Activated T-helper 2 cell treated with anti-CD3 and anti-CD28 coated beads, Interferon-gamma antibody, Interleukin-2, Interleukin-4, amounts not matched to agents 10 μg/mL and 5 μg/mL and 100 μg/mL, durations not matched to agents 14 hours and 24 hours and 36 hours (primary cell): ENCODE results near the gene ARHGEF7. TPM values are rescaled to one million over a fixed set of nuclear protein-coding genes. Genes with fewer than 3 reads are reported as not detected.

ENCODE experiments used
- DNase-seq: peaks from one replicate; pipeline ENCODE4 v3.0.0; 2021; ENCODE audit warnings: low spot score
- H3K27ac Mint-ChIP-seq: one replicate; pipeline ENCODE4 v1.8.0; 2021; ENCODE audit warnings: mixed read lengths
- H3K27me3 Mint-ChIP-seq: one replicate; pipeline ENCODE4 v1.8.0; 2021; ENCODE audit warnings: low read depth, mixed read lengths
- H3K36me3 Mint-ChIP-seq: one replicate; pipeline ENCODE4 v1.8.0; 2021; ENCODE audit warnings: low read depth, mixed read lengths
- H3K4me1 Mint-ChIP-seq: one replicate; pipeline ENCODE4 v1.8.0; 2021; ENCODE audit warnings: low read depth, mixed read lengths
- H3K4me3 Mint-ChIP-seq: one replicate; pipeline ENCODE4 v1.8.0; 2021; ENCODE audit warnings: low read depth, mild to moderate bottlenecking, moderate library complexity, mixed read lengths
- H3K9me3 Mint-ChIP-seq: one replicate; pipeline ENCODE4 v1.8.0; 2021; ENCODE audit warnings: mixed read lengths
- intact Hi-C: fragments of 100-400 bp; cut with micrococcal nuclease; formaldehyde crosslinking; loops from one replicate; pipeline ENCODE4 v1.15.1; 2023
- total RNA-seq: library from RNA; stranded (reverse); gene quantifications from 2 replicates; pipeline ENCODE4 v1.2.3, GENCODE V29; 2022

ARHGEF7 gene
- total RNA-seq, 1 donor from 2014 or later, result 76.0 TPM

GRCh38 chr13:111116856-111117255 lies 1.7 kb downstream of the ARHGEF7 start:
- Mint-ChIP-seq H3K4me1 (peaks cover 13% of the 10 kb centered on the region), H3K4me3 (no peak overlapping the region), H3K27me3 (peaks cover 72% of the 10 kb centered on the region), H3K9me3 (no peaks in the 10 kb centered on the region), H3K36me3 (no peaks in the 10 kb centered on the region), H3K27ac (no peak overlapping the region)
- intact Hi-C loops, result no loop called here
- DNase-seq, result no peak

DNA sequence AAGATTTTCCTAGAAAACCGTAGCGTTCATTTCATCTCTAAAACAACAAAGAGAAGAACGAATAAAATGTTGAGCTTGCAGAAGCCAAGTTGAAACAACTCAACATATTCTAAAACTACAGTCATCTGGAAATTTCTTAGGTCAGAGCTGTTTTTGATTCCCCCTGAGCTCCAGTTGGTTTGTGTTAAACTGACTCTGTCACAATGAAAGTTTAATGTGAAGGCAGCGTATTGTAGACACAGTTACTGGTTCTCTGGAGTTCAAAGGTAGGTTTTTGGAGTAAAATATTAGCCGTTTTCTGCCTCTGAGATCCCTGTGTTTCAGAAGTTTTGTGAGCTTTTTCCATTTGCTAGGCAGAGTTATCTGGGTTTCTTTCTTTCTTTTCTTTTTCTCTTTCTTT lies 2.2 kb downstream of the ARHGEF7 start:
- DNase-seq, result no peak
- Mint-ChIP-seq H3K9me3 (no peaks in the 10 kb centered on the region), H3K4me3 (no peak overlapping the region), H3K27me3 (peaks cover 68% of the 10 kb centered on the region), H3K36me3 (no peaks in the 10 kb centered on the region), H3K27ac (no peak overlapping the region), H3K4me1 (peaks cover 13% of the 10 kb centered on the region)
- intact Hi-C loops, result no loop called here

GRCh38 chr13:111117961-111118360 lies 2.9 kb downstream of the ARHGEF7 start:
- intact Hi-C loops, result no loop called here
- peaks cover 61% of the 10 kb centered on the region for H3K27me3 Mint-ChIP-seq
- H3K27ac Mint-ChIP-seq, result no peak overlapping the region
- H3K4me3 Mint-ChIP-seq, result no peak overlapping the region
- peaks cover 13% of the 10 kb centered on the region for H3K4me1 Mint-ChIP-seq
- no peaks in the 10 kb centered on the region for H3K36me3 Mint-ChIP-seq
- DNase-seq, result no peak
- H3K9me3 Mint-ChIP-seq, result no peaks in the 10 kb centered on the region

DNA sequence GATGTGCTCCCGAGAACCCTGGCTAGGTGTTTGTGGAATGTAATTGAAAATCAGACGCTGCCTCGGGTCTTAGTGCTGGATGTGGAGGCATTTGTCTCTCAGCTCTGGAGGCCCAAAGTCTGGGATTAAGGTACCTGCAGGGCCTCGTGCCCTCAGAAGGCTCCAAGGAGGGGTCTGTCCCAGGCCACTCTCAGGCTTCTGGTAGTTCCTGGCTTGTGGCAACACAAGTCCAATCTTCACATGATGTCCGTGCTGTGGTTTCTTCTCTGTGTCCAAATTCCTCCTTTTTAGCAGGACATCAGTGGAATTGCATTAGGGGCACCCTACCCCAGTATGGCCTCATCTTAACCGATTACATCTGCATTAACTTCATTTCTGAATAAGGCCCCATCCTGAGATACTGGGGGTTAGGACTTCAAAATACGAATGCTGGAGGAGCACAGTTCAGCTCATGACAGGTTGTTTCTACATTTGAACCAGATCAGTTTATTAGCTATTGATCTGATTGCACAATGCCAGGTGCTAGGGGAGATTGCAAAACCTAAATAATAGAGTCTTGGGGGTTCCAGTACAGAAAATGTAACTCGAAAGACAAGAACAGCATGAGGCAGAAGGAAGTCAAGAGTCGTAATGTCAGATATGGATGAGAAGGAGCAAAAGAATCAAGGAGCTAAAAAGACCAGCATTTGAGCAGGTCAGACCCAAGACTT lies 3.9 kb downstream of the ARHGEF7 start:
- Mint-ChIP-seq H3K4me3 (no peak overlapping the region), H3K27me3 (peaks cover 50% of the 10 kb centered on the region), H3K4me1 (peaks cover 10% of the 10 kb centered on the region), H3K27ac (no peak overlapping the region), H3K36me3 (no peaks in the 10 kb centered on the region), H3K9me3 (no peaks in the 10 kb centered on the region)
- no peak for DNase-seq
- intact Hi-C loops, result no loop called here

- H3K27me3 Mint-ChIP-seq, result peaks cover 43% of the 10 kb centered on the region
- H3K4me3 Mint-ChIP-seq, result no peak overlapping the region
- H3K27ac Mint-ChIP-seq, result no peak overlapping the region
- DNase-seq, result no peak
- peaks cover 3% of the 10 kb centered on the region for H3K4me1 Mint-ChIP-seq
- H3K9me3 Mint-ChIP-seq, result no peaks in the 10 kb centered on the region
- no peaks in the 10 kb centered on the region for H3K36me3 Mint-ChIP-seq
- intact Hi-C loops, result no loop called here
These were observed 4.9 kb downstream of the ARHGEF7 start for GRCh38 chr13:111119966-111120365.

- Mint-ChIP-seq H3K4me1 (peaks cover 3% of the 10 kb centered on the region), H3K9me3 (no peaks in the 10 kb centered on the region), H3K4me3 (no peak overlapping the region), H3K27ac (no peak overlapping the region), H3K36me3 (no peaks in the 10 kb centered on the region), H3K27me3 (peaks cover 44% of the 10 kb centered on the region)
- DNase-seq, result no peak
- intact Hi-C loops, result no loop called here
These were observed 5.3 kb downstream of the ARHGEF7 start for GRCh38 chr13:111120422-111120821.

GRCh38 chr13:111120913-111121312 lies 5.8 kb downstream of the ARHGEF7 start:
- intact Hi-C loops, result no loop called here
- no peak for DNase-seq
- no peaks in the 10 kb centered on the region for H3K9me3 Mint-ChIP-seq
- no peak overlapping the region for H3K27ac Mint-ChIP-seq
- no peak overlapping the region for H3K4me3 Mint-ChIP-seq
- peaks cover 3% of the 10 kb centered on the region for H3K4me1 Mint-ChIP-seq
- H3K36me3 Mint-ChIP-seq, result no peaks in the 10 kb centered on the region
- H3K27me3 Mint-ChIP-seq, result peaks cover 48% of the 10 kb centered on the region

- H3K27me3 Mint-ChIP-seq, result peaks cover 45% of the 10 kb centered on the region
- no peak overlapping the region for H3K27ac Mint-ChIP-seq
- H3K36me3 Mint-ChIP-seq, result no peaks in the 10 kb centered on the region
- H3K4me1 Mint-ChIP-seq, result no peaks in the 10 kb centered on the region
- no peak for DNase-seq
- intact Hi-C loops, result no loop called here
- no peaks in the 10 kb centered on the region for H3K9me3 Mint-ChIP-seq
- no peak overlapping the region for H3K4me3 Mint-ChIP-seq
These were observed 6.4 kb downstream of the ARHGEF7 start for GRCh38 chr13:111121506-111121905.

- H3K27ac Mint-ChIP-seq, result no peak overlapping the region
- H3K4me1 Mint-ChIP-seq, result no peaks in the 10 kb centered on the region
- H3K36me3 Mint-ChIP-seq, result no peaks in the 10 kb centered on the region
- no peaks in the 10 kb centered on the region for H3K9me3 Mint-ChIP-seq
- DNase-seq, result no peak
- intact Hi-C loops, result no loop called here
- H3K27me3 Mint-ChIP-seq, result peaks cover 45% of the 10 kb centered on the region
- no peak overlapping the region for H3K4me3 Mint-ChIP-seq
These were observed 6.9 kb downstream of the ARHGEF7 start for GRCh38 chr13:111122056-111122455.

DNA sequence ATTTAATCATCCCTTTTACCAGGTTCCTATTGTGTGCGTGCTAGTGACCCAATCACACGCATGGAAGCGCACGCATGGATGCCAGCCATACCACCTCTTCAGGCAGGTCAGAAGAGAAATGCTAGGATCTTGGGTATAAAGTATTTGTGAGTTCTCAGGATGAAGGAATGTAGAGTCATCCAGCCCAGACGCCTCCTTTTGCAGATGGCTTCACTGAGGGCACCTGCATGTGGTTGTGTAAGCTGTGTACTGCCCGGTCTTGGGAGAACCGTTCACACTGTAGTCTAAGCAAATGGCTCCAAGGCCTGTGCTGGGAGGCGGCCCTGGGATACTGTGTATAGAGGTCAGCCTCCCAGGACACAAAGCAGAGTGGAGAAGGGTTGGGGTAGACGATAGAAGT lies 7.5 kb downstream of the ARHGEF7 start:
- Mint-ChIP-seq H3K9me3 (no peaks in the 10 kb centered on the region), H3K27ac (no peak overlapping the region), H3K27me3 (peaks cover 39% of the 10 kb centered on the region), H3K4me3 (no peak overlapping the region), H3K36me3 (no peaks in the 10 kb centered on the region), H3K4me1 (no peaks in the 10 kb centered on the region)
- intact Hi-C loops, result no loop called here
- no peak for DNase-seq

- DNase-seq, result no peak
- Mint-ChIP-seq H3K9me3 (no peaks in the 10 kb centered on the region), H3K4me3 (no peak overlapping the region), H3K27me3 (peaks cover 36% of the 10 kb centered on the region), H3K36me3 (no peaks in the 10 kb centered on the region), H3K27ac (no peak overlapping the region), H3K4me1 (no peaks in the 10 kb centered on the region)
- intact Hi-C loops, result no loop called here
These were observed 8.1 kb downstream of the ARHGEF7 start for GRCh38 chr13:111123221-111123620.

DNA sequence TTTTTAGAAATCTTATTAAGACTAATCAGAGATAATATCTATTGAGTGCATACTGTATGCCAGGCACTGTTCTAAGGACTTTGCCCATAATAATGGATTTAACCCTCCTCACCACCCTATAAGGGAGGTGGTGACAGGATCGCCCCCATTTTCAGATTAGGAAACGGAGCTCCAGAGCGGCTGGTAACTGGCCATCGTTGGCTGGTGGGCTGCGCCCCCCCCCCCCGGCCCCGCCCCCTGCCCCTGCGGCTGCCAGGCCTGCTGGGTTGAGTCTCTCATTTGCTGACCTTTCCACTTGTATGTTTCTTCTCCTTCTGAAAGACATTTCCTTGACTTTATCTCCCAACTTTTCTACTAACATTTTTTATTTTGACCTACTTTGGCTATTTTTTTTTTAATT lies 8.5 kb downstream of the ARHGEF7 start:
- H3K9me3 Mint-ChIP-seq, result no peaks in the 10 kb centered on the region
- intact Hi-C loops, result no loop called here
- no peak overlapping the region for H3K27ac Mint-ChIP-seq
- H3K4me3 Mint-ChIP-seq, result no peak overlapping the region
- no peak for DNase-seq
- peaks cover 35% of the 10 kb centered on the region for H3K27me3 Mint-ChIP-seq
- no peaks in the 10 kb centered on the region for H3K36me3 Mint-ChIP-seq
- H3K4me1 Mint-ChIP-seq, result no peaks in the 10 kb centered on the region

GRCh38 chr13:111126509-111126908 lies 11.4 kb downstream of the ARHGEF7 start:
- no peak for DNase-seq
- no peak overlapping the region for H3K4me3 Mint-ChIP-seq
- no peaks in the 10 kb centered on the region for H3K9me3 Mint-ChIP-seq
- no peak overlapping the region for H3K27ac Mint-ChIP-seq
- peaks cover 33% of the 10 kb centered on the region for H3K27me3 Mint-ChIP-seq
- H3K36me3 Mint-ChIP-seq, result no peaks in the 10 kb centered on the region
- H3K4me1 Mint-ChIP-seq, result no peaks in the 10 kb centered on the region
- intact Hi-C loops, result no loop called here
